Colonic mucosa (tissue), 4 donors: ENCODE results near the gene DAGLA. TPM values are rescaled to one million over a fixed set of nuclear protein-coding genes. Genes with fewer than 3 reads are reported as not detected.

ENCODE experiments used
- DNase-seq: peaks from one replicate; pipeline ENCODE4 v3.0.0-alpha.2; 2020
- H3K27ac ChIP-seq: fragments of 200-600 bp; one replicate; pipeline ENCODE4 v1.8.0; 2021
- H3K27me3 ChIP-seq: fragments of 200-600 bp; one replicate; pipeline ENCODE4 v1.8.0; 2021
- H3K36me3 ChIP-seq: fragments of 200-600 bp; one replicate; pipeline ENCODE4 v1.8.0; 2021
- H3K4me1 ChIP-seq: fragments of 200-600 bp; one replicate; pipeline ENCODE4 v1.8.0; 2021; ENCODE audit warnings: mild to moderate bottlenecking
- H3K4me3 ChIP-seq: fragments of 200-600 bp; one replicate; pipeline ENCODE4 v1.8.0; 2021
- H3K9ac ChIP-seq, 2 donors: one replicate each; pipeline ENCODE4 v1.7.0; 2013; ENCODE audit warnings: control low read depth in 2 of 2, low read depth in 2 of 2, low read length in 2 of 2
- H3K9me3 ChIP-seq: fragments of 200-600 bp; one replicate; pipeline ENCODE4 v1.8.0; 2021
- CTCF ChIP-seq: fragments of 200-600 bp; IDR thresholded peaks from one replicate; pipeline ENCODE4 v1.8.0; 2022; ENCODE audit warnings: antibody characterized with exemption, mild to moderate bottlenecking
- intact Hi-C: fragments of 100-400 bp; cut with DNase I; formaldehyde crosslinking; loops from one replicate; pipeline ENCODE4 v1.14.1; 2022
- total RNA-seq, 2 donors: library from RNA; stranded (reverse); fragmentation: NEBNext Ultra II Directional in 1 of 2; extraction: Animal tissue kit (Norgen Biotek cat#: 25700) in 1 of 2; gene quantifications; one replicate each; pipeline ENCODE4 v1.2.1, GENCODE V29; 2021
- donor health status: healthy.
- donor health status: DM: no; HTN: no; CAD: no.
- donor health status: DM: no; HTN: no; CAD: no.

The DAGLA gene
- total RNA-seq, 2 donors from 2014 or later, result 7.5 to 12.2 TPM

GRCh38 chr11:61720597-61720996 is 40.4 kb downstream of the DAGLA start:
- H3K9me3 ChIP-seq, result no peaks in the 10 kb centered on the region
- TF ChIP-seq CTCF, result no peak
- no peak for DNase-seq
- H3K4me3 ChIP-seq, result no peak overlapping the region
- H3K9ac ChIP-seq, result no peak overlapping the region
- no peak overlapping the region for H3K27ac ChIP-seq
- no peaks in the 10 kb centered on the region for H3K27me3 ChIP-seq
- intact Hi-C loops, result no loop called here
- H3K4me1 ChIP-seq, result peaks cover 6% of the 10 kb centered on the region
- H3K36me3 ChIP-seq, result no peaks in the 10 kb centered on the region

- Histone ChIP-seq H3K27ac (no peak overlapping the region), H3K9me3 (no peaks in the 10 kb centered on the region), H3K4me3 (no peak overlapping the region), H3K9ac (no peak overlapping the region), H3K27me3 (no peaks in the 10 kb centered on the region), H3K4me1 (no peaks in the 10 kb centered on the region), H3K36me3 (no peaks in the 10 kb centered on the region)
- no peak for TF ChIP-seq CTCF
- DNase-seq, result no peak
- intact Hi-C loops, result no loop called here
Observed at GRCh38 chr11:61724437-61724836, 44.2 kb downstream of the DAGLA start.

DNA sequence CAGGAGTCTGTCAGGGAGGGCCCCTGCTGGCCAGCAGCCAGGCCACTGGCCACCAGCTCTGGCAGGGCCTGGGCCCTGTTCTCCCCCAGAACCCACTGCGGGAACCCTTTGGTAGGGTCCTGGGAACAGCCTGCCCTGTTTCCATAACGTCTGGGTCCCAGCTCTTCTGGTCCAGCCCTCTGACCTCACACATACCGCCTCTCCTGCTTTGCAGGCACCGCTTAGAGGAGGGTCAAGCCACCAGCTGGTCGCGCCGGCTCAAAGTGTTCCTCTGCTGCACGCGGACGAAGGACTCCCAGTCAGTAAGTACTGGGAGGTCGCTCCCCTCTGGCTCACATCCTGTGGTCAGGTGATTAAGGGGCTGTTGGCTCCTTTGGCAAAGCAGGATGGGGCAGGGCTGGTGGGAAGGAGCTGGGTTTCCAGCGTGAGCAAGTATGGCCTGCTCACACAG is 45.6 kb downstream of the DAGLA start:
- no peak for DNase-seq
- no peaks in the 10 kb centered on the region for H3K9me3 ChIP-seq
- TF ChIP-seq CTCF, result no peak
- no peak overlapping the region for H3K4me3 ChIP-seq
- no peaks in the 10 kb centered on the region for H3K4me1 ChIP-seq
- no peaks in the 10 kb centered on the region for H3K36me3 ChIP-seq
- intact Hi-C loops, result no loop called here
- H3K27ac ChIP-seq, result no peak overlapping the region
- H3K9ac ChIP-seq, result no peak overlapping the region
- H3K27me3 ChIP-seq, result no peaks in the 10 kb centered on the region

GRCh38 chr11:61726775-61727174 is 46.6 kb downstream of the DAGLA start:
- Histone ChIP-seq H3K27ac (no peak overlapping the region), H3K9ac (no peak overlapping the region), H3K27me3 (no peaks in the 10 kb centered on the region), H3K4me1 (no peaks in the 10 kb centered on the region), H3K9me3 (no peaks in the 10 kb centered on the region), H3K36me3 (no peaks in the 10 kb centered on the region), H3K4me3 (no peak overlapping the region)
- DNase-seq, result no peak
- TF ChIP-seq CTCF, result no peak
- intact Hi-C loops, result no loop called here

GRCh38 chr11:61727401-61727811 is 47.2 kb downstream of the DAGLA start:
- DNase-seq, result no peak
- Histone ChIP-seq H3K4me3 (no peak overlapping the region), H3K4me1 (no peaks in the 10 kb centered on the region), H3K27me3 (no peaks in the 10 kb centered on the region), H3K36me3 (no peaks in the 10 kb centered on the region), H3K27ac (no peak overlapping the region), H3K9me3 (no peaks in the 10 kb centered on the region), H3K9ac (no peak overlapping the region)
- TF ChIP-seq CTCF, result no peak
- intact Hi-C loops, result no loop called here
